Gastrocnemius medialis (tissue), 4 donors: Measurements from ENCODE around the gene CYP2D6.

Source experiments
- POLR2A ChIP-seq, 2 donors: fragments of 450-650 bp; IDR thresholded peaks; one replicate each; pipeline ENCODE4 v1.6.1; 2017; ENCODE audit warnings: antibody characterized with exemption in 2 of 2, mild to moderate bottlenecking in 2 of 2, moderate library complexity in 2 of 2
- TF ChIP-seq, protein P1 (sequence below), 5 experiments: fragments of 450-650 bp in 3 of 5; fragments of 200-600 bp in 2 of 5; sonication (generic) in 2 of 5; IDR thresholded peaks in 4 of 5; conservative IDR thresholded peaks in 1 of 5; 1 replicate in 4 of 5; 2 replicates in 1 of 5; pipeline ENCODE4 v1.5.1; 2016 to 2019; ENCODE audit warnings: antibody characterized with exemption in 5 of 5, mild to moderate bottlenecking in 3 of 5, moderate library complexity in 3 of 5

GRCh38 chr22:42155053-42155543 is 24.5 kb upstream of the CYP2D6 start:
- TF ChIP-seq, protein P1, sequence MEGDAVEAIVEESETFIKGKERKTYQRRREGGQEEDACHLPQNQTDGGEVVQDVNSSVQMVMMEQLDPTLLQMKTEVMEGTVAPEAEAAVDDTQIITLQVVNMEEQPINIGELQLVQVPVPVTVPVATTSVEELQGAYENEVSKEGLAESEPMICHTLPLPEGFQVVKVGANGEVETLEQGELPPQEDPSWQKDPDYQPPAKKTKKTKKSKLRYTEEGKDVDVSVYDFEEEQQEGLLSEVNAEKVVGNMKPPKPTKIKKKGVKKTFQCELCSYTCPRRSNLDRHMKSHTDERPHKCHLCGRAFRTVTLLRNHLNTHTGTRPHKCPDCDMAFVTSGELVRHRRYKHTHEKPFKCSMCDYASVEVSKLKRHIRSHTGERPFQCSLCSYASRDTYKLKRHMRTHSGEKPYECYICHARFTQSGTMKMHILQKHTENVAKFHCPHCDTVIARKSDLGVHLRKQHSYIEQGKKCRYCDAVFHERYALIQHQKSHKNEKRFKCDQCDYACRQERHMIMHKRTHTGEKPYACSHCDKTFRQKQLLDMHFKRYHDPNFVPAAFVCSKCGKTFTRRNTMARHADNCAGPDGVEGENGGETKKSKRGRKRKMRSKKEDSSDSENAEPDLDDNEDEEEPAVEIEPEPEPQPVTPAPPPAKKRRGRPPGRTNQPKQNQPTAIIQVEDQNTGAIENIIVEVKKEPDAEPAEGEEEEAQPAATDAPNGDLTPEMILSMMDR (IDR thresholded peaks at IDR 0.05 in 4 of 5, conservative IDR thresholded peaks at IDR 0.05 in 1 of 5): no peak
- no peak for TF ChIP-seq POLR2A (IDR thresholded peaks at IDR 0.05)
